Effector CD8-positive, alpha-beta T cell (primary cell): ENCODE measurements around the gene GOLGA6L2.
"Not testable (repeated sequence)": the region's sequence is repeated elsewhere in the genome, so short reads cannot be mapped to it uniquely, and the experiment has no call there.

ENCODE experiments used
- DNase-seq: peaks from one replicate; lab custom pipeline; 2025; lab: John Stamatoyannopoulos, UW
- total RNA-seq, 4 experiments: gene quantifications; one replicate each; lab custom pipeline; 2026; lab: John Stamatoyannopoulos, UW

Gene GOLGA6L2
- total RNA-seq: 0 to 0.18 (median 0.04) reads per million in 4 experiments

DNA sequence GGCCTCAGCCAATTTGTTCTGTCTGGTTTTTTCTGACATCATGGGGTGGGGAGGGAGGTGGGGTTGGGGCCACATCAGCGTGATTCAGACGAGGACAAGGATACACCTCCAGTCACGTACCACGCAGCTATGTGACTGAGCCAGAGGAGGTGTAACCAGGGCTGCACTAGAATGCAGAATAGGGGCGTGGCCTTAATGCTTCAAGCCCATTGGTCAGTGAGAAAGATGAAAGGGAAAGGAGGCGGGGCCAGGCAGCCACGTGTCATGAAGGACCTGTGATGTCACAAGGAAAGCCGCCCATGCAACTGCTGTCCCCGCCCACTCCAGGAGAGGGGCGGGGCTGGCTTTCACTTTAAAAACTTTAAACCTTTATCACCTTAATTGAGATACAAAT lies at the start of gene GOLGA6L2:
Gene GOLGA6L2, minus strand, starts transcription at position 137 of the 394 bp plus-strand sequence. Its CDS starts 62 bp downstream, at position 75.
- DNase-seq: no peak

- no peak for DNase-seq
Observed at GRCh38 chr15:23484870-23485269, 37.8 kb upstream of the GOLGA6L2 start.

DNA sequence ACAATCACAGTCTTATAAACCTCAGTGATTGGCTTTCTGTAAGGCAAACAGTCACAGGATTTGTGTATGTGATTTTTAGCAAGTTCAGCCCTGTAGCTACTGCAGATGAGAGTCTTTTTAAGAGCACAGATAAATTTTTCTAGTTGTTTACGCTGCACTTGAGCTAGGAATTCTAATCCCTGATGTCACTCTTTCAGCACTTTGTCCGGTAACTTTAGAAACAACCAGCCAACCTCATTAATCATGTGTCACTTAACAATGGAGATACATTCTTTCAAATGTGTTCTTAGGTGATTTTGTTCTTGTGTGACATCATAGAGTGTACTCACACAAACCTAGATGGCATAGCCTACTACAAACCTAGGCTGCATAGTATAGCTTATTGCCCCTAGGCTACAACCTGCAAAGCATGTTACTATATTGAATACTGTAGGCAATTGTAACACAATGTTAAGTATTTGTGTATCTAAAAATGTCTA lies 36.8 kb upstream of the GOLGA6L2 start:
- DNase-seq: no peak

DNA sequence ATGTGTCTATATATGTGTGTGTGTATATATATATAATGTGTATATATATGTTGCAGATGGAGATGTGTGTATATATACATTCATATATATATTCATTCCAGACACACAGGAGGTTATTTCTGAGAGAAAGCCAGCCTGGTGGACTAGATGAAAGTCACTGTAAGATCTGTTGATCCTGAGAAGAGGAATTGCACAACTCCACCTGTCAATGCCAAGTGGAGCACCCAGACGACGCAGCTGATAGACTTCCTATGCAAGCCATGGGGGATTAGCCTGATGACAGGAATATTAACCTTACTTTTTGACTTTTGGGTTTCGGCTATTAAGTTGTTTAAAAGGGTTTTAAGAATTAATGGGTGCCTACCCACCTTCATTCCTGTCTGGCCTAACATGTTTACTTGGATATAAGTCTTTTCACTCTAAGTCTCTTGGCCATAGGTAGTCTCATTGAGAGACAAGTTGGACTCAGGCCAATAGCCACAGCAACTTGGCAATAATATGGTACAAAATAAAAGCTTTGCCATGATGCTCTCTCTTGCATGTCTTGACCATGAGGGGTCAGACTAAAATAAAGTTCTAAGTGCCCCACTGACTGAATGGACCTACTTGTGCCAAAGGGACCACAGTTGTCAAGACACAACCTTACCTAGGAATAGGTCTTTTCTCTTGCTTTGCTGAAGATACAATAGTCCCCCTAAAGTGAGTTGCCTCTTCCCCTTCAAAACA lies 35.9 kb upstream of the GOLGA6L2 start:
- no peak for DNase-seq

- DNase-seq: no peak
Observed at GRCh38 chr15:23482228-23482627, 35.2 kb upstream of the GOLGA6L2 start.

DNA sequence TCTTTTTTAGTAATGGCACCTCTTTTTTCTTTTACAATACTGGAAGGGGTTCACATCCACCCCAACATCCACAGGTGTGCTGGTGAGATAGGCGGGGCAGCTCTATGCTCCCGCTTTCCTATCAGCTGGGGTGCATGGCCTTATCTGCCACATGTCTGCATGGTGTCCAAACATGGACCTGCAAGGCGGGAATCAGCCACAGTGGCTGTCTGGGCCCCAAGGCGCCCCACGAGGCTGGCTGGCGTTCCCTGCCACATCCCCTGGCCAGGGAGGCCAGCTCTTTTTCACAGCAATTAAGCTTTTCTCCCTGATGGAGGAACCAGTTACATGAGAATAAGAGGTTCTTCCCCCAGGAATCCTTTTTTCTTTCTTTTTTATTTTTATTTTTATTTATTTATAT lies 30.9 kb upstream of the GOLGA6L2 start:
- no peak for DNase-seq

GRCh38 chr15:23472678-23473077 lies 25.6 kb upstream of the GOLGA6L2 start:
- no peak for DNase-seq

DNA sequence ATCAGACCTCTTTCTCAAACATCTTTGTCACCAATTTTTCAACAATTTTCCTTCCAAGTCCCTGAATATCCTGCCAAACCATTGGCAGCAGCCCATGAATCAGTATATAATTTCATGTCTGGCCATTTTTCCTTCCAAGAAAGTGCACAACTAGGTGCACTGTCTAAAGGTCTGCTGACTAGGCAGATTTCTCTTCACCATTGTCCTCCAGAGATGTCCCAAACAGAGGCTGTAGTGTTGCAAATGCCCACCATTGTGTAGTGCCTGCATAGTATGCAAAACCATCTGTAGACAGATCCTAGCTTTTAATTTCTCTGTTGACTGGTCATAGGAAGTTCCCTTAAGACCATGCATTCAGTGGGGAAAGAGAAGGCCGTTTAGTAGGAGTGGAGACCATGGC lies 25.0 kb upstream of the GOLGA6L2 start:
- no peak for DNase-seq

- no peak for DNase-seq
Observed at GRCh38 chr15:23467110-23467600, 20.1 kb upstream of the GOLGA6L2 start.

GRCh38 chr15:23457890-23458289 lies 10.8 kb upstream of the GOLGA6L2 start:
- no peak for DNase-seq

GRCh38 chr15:23446215-23447106 lies 582 bp downstream of the GOLGA6L2 start:
- no peak for DNase-seq

GRCh38 chr15:23444269-23444668 lies 2.8 kb downstream of the GOLGA6L2 start:
- no peak for DNase-seq

- DNase-seq: no peak
Observed at GRCh38 chr15:23441204-23441603, 5.8 kb downstream of the GOLGA6L2 start.

- no peak for DNase-seq
Observed at GRCh38 chr15:23440596-23440995, 6.4 kb downstream of the GOLGA6L2 start.

DNA sequence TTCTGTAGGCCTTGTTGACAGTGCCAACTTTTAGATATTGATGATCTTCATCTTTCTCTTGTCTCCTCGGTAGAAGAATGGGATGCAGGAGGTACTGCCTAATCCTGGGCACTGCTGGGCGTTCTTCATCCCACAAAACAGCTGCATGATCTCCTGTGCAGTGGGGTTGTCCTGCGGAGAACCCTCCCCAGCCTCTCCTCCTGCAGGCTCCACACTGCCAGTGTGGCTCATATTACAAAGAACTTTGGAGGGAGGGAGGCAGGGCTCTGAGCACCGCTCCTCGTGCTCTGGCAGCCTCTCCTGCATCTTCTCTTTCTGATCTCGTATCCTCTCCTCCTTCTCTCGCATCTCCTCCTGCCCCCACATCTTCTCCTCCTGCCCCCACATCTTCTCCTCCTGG lies 7.5 kb downstream of the GOLGA6L2 start:
- no peak for DNase-seq

- no peak for DNase-seq
Observed at GRCh38 chr15:23438816-23439466, 8.1 kb downstream of the GOLGA6L2 start.

GRCh38 chr15:23437673-23438072 lies 9.4 kb downstream of the GOLGA6L2 start:
- DNase-seq: no peak

DNA sequence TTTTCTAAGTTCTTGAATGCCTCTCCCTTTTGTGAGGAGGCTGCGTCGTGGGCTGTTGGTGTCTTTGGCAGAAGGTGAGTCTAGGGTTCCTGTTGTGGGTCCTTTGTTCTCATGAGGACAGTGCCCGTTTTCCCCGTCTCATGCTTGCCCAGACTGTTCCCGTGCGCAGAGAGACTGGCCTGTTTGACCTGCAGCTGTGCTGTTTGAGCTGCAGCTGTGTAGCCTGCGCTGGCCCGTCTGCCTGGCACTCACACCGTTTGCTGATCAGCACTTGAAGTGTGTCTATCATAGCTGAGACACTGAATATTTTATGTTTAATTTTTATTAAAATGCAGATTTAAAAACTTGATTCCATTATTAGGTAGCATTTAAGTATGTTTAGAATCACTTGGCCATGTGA lies 9.9 kb downstream of the GOLGA6L2 start:
- no peak for DNase-seq

GRCh38 chr15:23436421-23436820 lies 10.6 kb downstream of the GOLGA6L2 start:
- DNase-seq: no peak

DNA sequence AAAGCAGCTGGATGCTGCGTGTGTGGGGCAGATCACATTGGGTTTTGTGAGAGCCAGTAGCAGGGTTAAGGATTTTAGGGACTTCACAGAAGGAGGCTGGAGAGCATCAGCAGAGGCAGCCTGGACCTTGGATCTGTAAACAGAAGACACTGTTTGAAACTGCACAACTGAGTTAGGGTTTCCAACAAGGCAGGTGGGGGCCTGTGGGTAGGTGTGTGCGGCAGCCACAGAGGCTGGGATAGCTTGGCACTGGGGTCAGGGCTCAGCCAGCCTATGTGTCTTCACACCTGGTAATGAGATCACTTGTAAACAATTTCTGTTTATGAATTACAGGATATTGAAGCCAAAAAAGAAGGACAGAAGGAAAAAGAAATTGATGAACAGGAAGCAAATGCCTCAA lies 12.3 kb downstream of the GOLGA6L2 start:
- DNase-seq: not testable (repeated sequence)

DNA sequence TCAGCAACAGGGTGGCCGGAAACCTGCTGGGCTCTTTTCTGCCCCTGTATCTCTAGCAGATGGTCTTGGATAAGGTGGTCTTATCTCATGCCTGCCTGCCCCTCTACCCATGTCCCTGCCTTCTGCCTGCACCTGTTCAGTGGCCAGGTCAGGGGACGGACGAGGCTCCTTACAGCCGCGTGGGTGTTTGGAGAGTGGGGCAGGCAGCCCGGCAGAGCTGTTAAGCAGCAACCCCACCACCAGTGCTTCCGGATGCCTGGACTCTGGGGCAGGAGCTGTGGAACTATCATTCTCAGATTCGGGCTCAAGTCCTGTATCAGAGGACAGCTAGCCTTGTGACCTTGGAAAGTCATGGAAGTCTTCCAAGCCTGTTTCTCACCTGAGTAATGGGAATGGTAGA lies 21.7 kb downstream of the GOLGA6L2 start:
- not testable (repeated sequence) for DNase-seq
